ENCODE results near the gene MPZL1.
"Not testable (repeated sequence)": the region's sequence is repeated elsewhere in the genome, so short reads cannot be mapped to it uniquely, and the experiment has no call there.

GRCh38 chr1:167741103-167741502 lies 19.3 kb downstream of the MPZL1 start:
- not testable (repeated sequence) for TF ChIP-seq CTCF, POLR2A (IDR thresholded peaks at IDR 0.05)

Measured in testis (tissue), 2 donors.